KOPT-K1 (cell line): ENCODE measurements around the gene CFAP53.

Experiments used
- H3K27ac ChIP-seq: fragments of 200-600 bp; sonication (generic); 2 replicates; pipeline ENCODE4 v1.5.1; 2016; ENCODE audit warnings: antibody characterized with exemption, mild to moderate bottlenecking, low read depth, low read length; ENCODE audit not compliant: poor library complexity, severe bottlenecking
- H3K36me3 ChIP-seq: fragments of 200-600 bp; sonication (generic); 2 replicates; pipeline ENCODE4 v1.5.1; 2017; ENCODE audit warnings: antibody characterized with exemption, mild to moderate bottlenecking, low read length, moderate library complexity; ENCODE audit not compliant: insufficient read depth
- H3K9me3 ChIP-seq: fragments of 200-600 bp; sonication (generic); 2 replicates; pipeline ENCODE4 v1.5.1; 2017; ENCODE audit warnings: antibody characterized with exemption, low read length, mild to moderate bottlenecking; ENCODE audit not compliant: insufficient read depth, poor library complexity, severe bottlenecking

Gene CFAP53

GRCh38 chr18:50181590-50181989, 84.7 kb downstream of the CFAP53 start:
- no peaks in the 10 kb centered on the region for H3K9me3 ChIP-seq
- no peak overlapping the region for H3K27ac ChIP-seq

GRCh38 chr18:50179465-50179864, 86.8 kb downstream of the CFAP53 start:
- no peak overlapping the region for H3K27ac ChIP-seq
- no peaks in the 10 kb centered on the region for H3K36me3 ChIP-seq
- H3K9me3 ChIP-seq: no peaks in the 10 kb centered on the region

More at GRCh38 chr18:50181590-50181989, 84.7 kb downstream of the CFAP53 start:
- no peaks in the 10 kb centered on the region for H3K36me3 ChIP-seq

GRCh38 chr18:50177294-50177992, 88.9 kb downstream of the CFAP53 start:
- Histone ChIP-seq H3K9me3 (no peaks in the 10 kb centered on the region), H3K36me3 (no peaks in the 10 kb centered on the region), H3K27ac (no peak overlapping the region)
